Activated CD8-positive, alpha-beta memory T cell treated with anti-CD3 and anti-CD28 coated beads, Interleukin-2, amount 50 U/mL, for 24 hours (primary cell): ENCODE data around the gene CNKSR1.
A peak's percentile ranks its signal among the peaks of the same experiment; 100 is the strongest.

Source experiments
- DNase-seq: peaks from one replicate; pipeline ENCODE4 v3.0.0-alpha.2; 2020; ENCODE audit errors: extremely low read depth

Gene CNKSR1

DNA sequence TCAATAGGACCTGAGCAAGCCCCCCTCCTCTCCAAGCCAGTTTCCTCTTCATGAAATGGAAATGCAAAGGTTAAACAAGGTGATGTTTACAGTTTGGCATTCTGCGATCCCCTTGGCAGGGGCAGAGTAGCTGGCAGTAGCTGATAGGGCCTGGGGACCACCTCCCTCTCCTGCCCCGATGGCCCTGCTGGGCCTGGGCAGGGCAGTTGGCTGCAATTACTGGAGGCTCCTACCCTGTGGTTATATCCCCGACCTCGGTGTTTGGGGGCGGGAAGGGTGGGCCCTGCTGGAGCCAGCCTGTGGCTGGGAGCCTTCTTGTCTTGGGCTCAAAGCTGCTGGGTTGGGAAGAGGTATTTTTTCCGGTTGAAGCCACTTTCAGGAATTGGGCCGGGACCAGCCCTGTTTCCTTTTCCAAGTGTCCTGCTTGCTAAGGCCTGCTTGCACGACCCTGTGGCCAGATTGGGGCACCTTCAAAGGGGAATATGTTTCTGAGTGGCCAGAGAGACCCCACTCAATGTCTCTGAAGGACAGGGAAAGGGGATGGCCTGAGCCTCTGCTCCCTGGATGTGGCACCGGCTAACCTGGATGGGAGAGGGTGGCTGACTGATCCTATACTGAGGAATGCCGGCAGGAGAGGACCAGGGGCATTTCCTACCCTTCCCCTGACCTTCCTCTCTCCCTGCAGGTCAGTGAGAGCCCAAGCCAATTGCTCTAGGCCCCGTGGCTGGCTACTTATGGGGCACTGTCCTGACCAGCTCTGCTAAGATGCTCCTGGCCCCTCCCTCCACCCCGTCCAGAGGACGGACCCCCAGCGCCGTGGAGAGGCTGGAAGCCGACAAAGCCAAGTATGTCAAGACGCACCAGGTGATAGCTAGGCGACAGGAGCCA, 16.5 kb upstream of the CNKSR1 start:
- no peak for DNase-seq

DNA sequence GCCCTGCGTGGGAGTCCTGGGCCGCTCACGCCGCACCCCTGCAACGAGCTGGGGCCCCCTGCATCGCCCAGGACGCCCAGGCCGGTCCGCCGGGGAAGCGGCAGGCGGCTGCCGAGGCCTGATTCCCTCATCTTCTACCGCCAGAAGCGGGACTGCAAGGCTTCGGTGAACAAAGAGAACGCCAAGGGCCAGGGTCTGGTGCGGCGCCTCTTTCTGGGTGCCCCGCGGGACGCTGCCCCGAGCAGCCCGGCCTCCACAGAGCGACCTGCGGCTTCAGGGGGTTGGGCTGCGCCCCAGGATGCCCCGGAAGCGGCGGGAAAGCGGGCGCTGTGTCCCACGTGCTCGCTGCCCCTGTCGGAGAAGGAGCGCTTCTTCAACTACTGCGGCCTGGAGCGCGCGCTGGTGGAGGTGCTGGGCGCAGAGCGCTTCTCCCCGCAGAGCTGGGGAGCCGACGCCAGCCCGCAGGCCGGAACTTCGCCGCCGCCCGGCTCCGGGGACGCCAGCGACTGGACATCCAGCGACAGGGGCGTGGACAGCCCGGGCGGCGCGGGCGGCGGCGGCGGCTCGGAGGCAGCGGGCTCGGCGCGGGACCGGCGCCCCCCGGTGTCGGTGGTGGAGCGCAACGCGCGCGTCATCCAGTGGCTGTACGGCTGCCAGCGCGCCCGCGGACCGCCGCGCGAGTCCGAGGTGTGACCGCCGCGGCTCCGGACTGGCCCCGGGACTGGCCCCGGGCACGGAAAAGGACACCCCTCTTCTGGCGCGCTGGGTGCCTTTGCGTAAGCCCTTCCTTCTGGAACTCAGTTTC, 15.7 kb upstream of the CNKSR1 start:
- DNase-seq, result no peak

DNA sequence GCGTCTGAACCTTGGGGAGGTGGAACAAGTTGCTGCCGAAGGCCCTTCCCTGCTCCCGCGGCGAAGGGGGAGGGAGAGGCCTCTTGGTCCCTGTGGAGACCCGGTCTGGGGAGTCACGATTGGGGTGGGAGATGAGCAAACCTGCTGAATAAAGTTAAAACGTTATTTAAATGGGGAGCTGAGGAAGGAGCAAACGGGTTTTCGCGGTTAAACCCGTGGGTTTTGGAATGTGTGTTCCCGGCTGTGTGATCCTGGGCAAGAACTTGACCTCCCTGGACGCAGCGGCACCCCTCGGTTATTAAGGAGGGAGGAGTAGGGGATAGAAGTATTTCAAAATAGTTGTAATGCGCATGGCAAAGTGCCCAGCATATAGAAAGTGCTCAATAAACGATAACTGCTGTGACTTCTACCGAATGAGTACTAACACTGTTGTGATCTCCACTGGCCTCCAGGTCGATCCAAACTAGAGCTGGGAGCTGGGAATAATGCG, 15.0 kb upstream of the CNKSR1 start:
- DNase-seq, result no peak

DNA sequence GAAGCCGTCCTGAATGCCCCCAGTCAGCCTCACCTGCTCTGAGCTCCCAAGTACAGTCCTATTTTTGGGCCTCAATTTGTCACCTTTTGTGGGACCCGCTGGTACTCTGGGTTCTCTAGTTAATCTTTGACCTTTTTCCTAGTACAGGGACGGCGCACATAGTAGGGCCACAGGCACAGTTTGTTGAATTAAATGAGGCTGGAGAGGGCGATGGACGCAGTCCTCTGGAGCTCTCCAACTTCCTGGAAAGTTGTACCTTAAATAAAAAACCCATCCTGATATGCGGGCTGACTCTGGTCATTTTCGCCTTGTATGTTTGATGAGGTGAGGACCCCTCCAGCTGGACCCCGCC, 13.6 kb upstream of the CNKSR1 start:
- no peak for DNase-seq

DNA sequence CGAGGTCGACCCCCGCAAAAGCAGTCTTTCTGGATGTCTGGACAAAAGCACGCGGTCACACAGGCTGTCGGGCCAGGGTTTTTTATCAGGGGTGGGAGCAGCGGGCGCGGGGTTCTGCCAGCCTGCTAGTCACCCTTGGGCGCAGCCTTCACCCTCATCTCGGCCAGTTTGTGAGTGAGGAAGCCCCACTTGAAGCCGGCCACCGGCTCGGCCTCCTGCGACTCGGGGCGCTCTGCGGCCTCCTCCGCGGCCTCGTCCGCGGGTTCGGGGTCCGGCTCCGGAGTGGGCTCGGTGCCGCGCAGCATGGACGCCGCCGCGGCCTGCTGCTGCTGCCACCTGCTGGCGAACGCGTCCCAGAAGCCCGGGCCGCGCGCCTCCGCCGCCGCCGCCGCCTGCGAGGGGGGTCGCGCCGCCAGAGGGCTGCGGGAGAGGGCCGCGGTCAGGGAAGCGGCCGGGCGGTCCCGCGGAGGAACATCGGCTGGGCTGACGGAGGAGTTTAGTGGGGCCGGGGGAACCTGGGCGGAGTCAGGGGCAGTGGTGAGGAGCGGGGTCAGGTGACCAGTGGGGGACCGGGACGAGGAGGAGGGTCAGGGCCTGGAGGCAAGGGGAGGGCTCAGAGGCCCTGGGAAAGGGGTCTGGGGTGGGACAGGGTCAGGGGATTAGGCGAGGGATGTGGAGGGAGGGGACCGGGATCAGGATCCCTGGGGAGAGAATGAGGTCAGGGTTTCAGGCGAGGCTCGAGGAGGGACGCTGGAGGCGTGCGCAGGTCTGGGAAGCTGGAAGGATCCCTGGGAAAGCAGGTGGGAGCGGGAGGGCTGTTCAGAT, 13.0 kb upstream of the CNKSR1 start:
- DNase-seq, result no peak

GRCh38 chr1:26164861-26165842, 12.1 kb upstream of the CNKSR1 start:
- no peak for DNase-seq

GRCh38 chr1:26166719-26167281, 10.5 kb upstream of the CNKSR1 start:
- no peak for DNase-seq

GRCh38 chr1:26168410-26169197, 8.7 kb upstream of the CNKSR1 start, which contains the start of gene C1orf232:
C1orf232 (minus strand) TSS chr1:26168963; CDS start chr1:26168499, 464 bp downstream.
- DNase-seq, result no peak

GRCh38 chr1:26169198-26169554, 8.1 kb upstream of the CNKSR1 start:
- DNase-seq, result no peak

GRCh38 chr1:26169669-26170471, 7.4 kb upstream of the CNKSR1 start, which contains the start of gene ZNF593:
ZNF593 (plus strand) TSS chr1:26169908; CDS start chr1:26169984, 76 bp downstream.
- peak; percentile 68 for DNase-seq

DNA sequence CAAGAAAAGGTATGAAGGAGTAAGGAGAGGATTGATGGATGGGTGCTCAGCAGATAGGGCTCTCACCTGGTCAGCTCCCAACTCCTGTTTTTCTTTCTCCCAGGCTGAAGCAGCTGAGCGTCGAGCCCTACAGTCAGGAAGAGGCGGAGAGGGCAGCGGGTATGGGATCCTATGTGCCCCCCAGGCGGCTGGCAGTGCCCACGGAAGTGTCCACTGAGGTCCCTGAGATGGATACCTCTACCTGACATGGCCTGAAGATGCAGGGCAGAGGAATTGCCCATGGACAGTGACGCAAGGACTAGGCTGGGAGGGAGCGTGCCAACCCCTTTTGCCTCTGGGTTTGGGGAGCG, 6.8 kb upstream of the CNKSR1 start:
- DNase-seq, result no peak

DNA sequence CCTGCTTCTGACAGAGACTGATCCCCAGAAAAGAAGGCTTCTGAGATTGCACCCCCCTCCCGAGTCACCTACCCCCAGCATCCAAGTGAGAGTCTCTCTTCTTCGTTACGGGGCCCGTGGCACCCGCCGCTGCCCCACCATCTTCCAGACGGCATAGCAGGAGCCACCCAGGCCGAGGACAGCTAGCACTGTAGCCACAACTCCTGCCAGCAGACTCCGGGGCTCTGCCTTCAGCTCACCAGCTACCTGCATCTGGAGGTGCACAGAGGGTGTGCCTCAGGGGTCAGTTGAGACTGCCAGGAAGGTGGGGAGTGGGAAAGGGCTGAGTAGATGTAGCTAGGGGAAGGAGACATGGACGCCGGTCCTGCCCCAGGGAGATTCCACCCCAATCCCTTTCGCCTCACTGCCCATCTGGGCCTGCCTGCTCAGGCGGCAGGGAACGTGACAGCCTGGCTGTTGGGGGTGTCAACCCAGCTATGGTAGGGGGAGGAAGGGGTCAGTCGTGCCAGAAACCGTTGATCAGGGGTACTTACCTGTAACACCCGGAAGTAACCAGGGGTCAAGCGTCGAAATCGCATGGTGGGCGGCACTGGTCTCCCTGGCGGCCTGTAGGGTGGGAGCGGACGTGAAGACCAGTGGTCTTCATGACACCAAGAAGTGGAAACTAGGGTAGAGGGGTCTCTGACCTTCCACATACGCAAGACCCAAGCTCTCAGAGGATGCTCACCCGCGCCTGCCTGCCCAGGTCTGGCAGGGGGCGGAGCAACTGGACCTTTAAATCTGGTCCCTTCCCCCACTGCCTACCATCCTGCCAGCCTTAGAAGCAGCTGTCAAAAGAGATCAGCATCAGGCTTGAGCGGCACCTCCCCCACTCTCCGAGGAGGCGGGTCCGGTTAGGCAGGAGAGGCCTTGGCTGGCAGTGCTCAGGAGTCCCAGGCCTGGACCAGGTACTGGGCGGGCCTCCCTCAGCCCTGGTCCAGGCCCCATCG, 5.9 kb upstream of the CNKSR1 start, which contains the start of gene ZNF593OS:
Gene ZNF593OS, minus strand, starts transcription at position 749 of the 989 bp plus-strand sequence. Its CDS starts 171 bp downstream, at position 578.
- no peak for DNase-seq

GRCh38 chr1:26175346-26175745, 1.9 kb upstream of the CNKSR1 start:
- DNase-seq, result no peak

- DNase-seq, result no peak
These were observed 2.8 kb downstream of the CNKSR1 start for GRCh38 chr1:26180010-26180506.

GRCh38 chr1:26181586-26182382, 4.5 kb downstream of the CNKSR1 start:
- no peak for DNase-seq

- no peak for DNase-seq
These were observed 5.0 kb downstream of the CNKSR1 start for GRCh38 chr1:26182383-26182696.
